ENCODE measurements around the gene MORN5.

The MORN5 gene

GRCh38 chr9:122201641-122202040, 41.9 kb downstream of the MORN5 start:
- no peaks in the 10 kb centered on the region for H3K36me3 Mint-ChIP-seq (ENCODE audit: low read depth)
- H3K4me3 Mint-ChIP-seq, result no peak overlapping the region
- peaks cover 6% of the 10 kb centered on the region for H3K27me3 Mint-ChIP-seq
- no peaks in the 10 kb centered on the region for H3K9me3 Mint-ChIP-seq
- H3K4me1 Mint-ChIP-seq (ENCODE audit: low read depth), result no peaks in the 10 kb centered on the region
- no peak overlapping the region for H3K27ac Mint-ChIP-seq
- no peak for DNase-seq

GRCh38 chr9:122202111-122202510, 42.4 kb downstream of the MORN5 start:
- no peak for DNase-seq
- Mint-ChIP-seq H3K4me1 (ENCODE audit: low read depth) (no peaks in the 10 kb centered on the region), H3K4me3 (no peak overlapping the region), H3K36me3 (ENCODE audit: low read depth) (no peaks in the 10 kb centered on the region), H3K9me3 (no peaks in the 10 kb centered on the region), H3K27me3 (peaks cover 4% of the 10 kb centered on the region), H3K27ac (no peak overlapping the region)

- no peak overlapping the region for H3K4me3 Mint-ChIP-seq
- no peak overlapping the region for H3K27ac Mint-ChIP-seq
- no peak for DNase-seq
- H3K36me3 Mint-ChIP-seq (ENCODE audit: low read depth), result no peaks in the 10 kb centered on the region
- no peaks in the 10 kb centered on the region for H3K4me1 Mint-ChIP-seq (ENCODE audit: low read depth)
- peaks cover 14% of the 10 kb centered on the region for H3K27me3 Mint-ChIP-seq
- no peaks in the 10 kb centered on the region for H3K9me3 Mint-ChIP-seq
These were observed 44.3 kb downstream of the MORN5 start for GRCh38 chr9:122204055-122204454.

- no peak overlapping the region for H3K27ac Mint-ChIP-seq
- no peak for DNase-seq
- no peak overlapping the region for H3K4me3 Mint-ChIP-seq
- H3K4me1 Mint-ChIP-seq (ENCODE audit: low read depth), result no peaks in the 10 kb centered on the region
- no peaks in the 10 kb centered on the region for H3K9me3 Mint-ChIP-seq
- H3K27me3 Mint-ChIP-seq, result peaks cover 18% of the 10 kb centered on the region
- H3K36me3 Mint-ChIP-seq (ENCODE audit: low read depth), result no peaks in the 10 kb centered on the region
These were observed 44.8 kb downstream of the MORN5 start for GRCh38 chr9:122204491-122204890.

- H3K27me3 Mint-ChIP-seq, result peaks cover 23% of the 10 kb centered on the region
- H3K36me3 Mint-ChIP-seq (ENCODE audit: low read depth), result no peaks in the 10 kb centered on the region
- H3K27ac Mint-ChIP-seq, result no peak overlapping the region
- no peak for DNase-seq
- H3K4me1 Mint-ChIP-seq (ENCODE audit: low read depth), result no peaks in the 10 kb centered on the region
- H3K9me3 Mint-ChIP-seq, result no peaks in the 10 kb centered on the region
- no peak overlapping the region for H3K4me3 Mint-ChIP-seq
These were observed 45.5 kb downstream of the MORN5 start for GRCh38 chr9:122205176-122205575.

GRCh38 chr9:122206118-122207046, 46.7 kb downstream of the MORN5 start:
- no peak overlapping the region for H3K27ac Mint-ChIP-seq
- DNase-seq, result no peak
- no peak overlapping the region for H3K4me3 Mint-ChIP-seq
- H3K4me1 Mint-ChIP-seq (ENCODE audit: low read depth), result no peaks in the 10 kb centered on the region
- peaks cover 33% of the 10 kb centered on the region for H3K27me3 Mint-ChIP-seq
- H3K36me3 Mint-ChIP-seq (ENCODE audit: low read depth), result no peaks in the 10 kb centered on the region
- no peaks in the 10 kb centered on the region for H3K9me3 Mint-ChIP-seq

- H3K4me1 Mint-ChIP-seq (ENCODE audit: low read depth), result no peaks in the 10 kb centered on the region
- no peak for DNase-seq
- no peak overlapping the region for H3K4me3 Mint-ChIP-seq
- H3K27me3 Mint-ChIP-seq, result peaks cover 40% of the 10 kb centered on the region
- no peaks in the 10 kb centered on the region for H3K9me3 Mint-ChIP-seq
- no peak overlapping the region for H3K27ac Mint-ChIP-seq
- H3K36me3 Mint-ChIP-seq (ENCODE audit: low read depth), result no peaks in the 10 kb centered on the region
These were observed 47.4 kb downstream of the MORN5 start for GRCh38 chr9:122207096-122207495.

- H3K9me3 Mint-ChIP-seq, result no peaks in the 10 kb centered on the region
- no peak for DNase-seq
- no peak overlapping the region for H3K4me3 Mint-ChIP-seq
- H3K36me3 Mint-ChIP-seq (ENCODE audit: low read depth), result no peaks in the 10 kb centered on the region
- peaks cover 10% of the 10 kb centered on the region for H3K4me1 Mint-ChIP-seq (ENCODE audit: low read depth)
- no peak overlapping the region for H3K27ac Mint-ChIP-seq
- H3K27me3 Mint-ChIP-seq, result peaks cover 60% of the 10 kb centered on the region
These were observed 49.7 kb downstream of the MORN5 start for GRCh38 chr9:122209451-122209850.

GRCh38 chr9:122212473-122213004, 52.8 kb downstream of the MORN5 start:
- H3K9me3 Mint-ChIP-seq, result no peaks in the 10 kb centered on the region
- peaks cover 11% of the 10 kb centered on the region for H3K4me1 Mint-ChIP-seq (ENCODE audit: low read depth)
- no peak overlapping the region for H3K4me3 Mint-ChIP-seq
- H3K27ac Mint-ChIP-seq, result no peak overlapping the region
- no peak for DNase-seq
- H3K27me3 Mint-ChIP-seq, result peaks cover 85% of the 10 kb centered on the region
- no peaks in the 10 kb centered on the region for H3K36me3 Mint-ChIP-seq (ENCODE audit: low read depth)

- peaks cover 85% of the 10 kb centered on the region for H3K27me3 Mint-ChIP-seq
- peak overlapping the region; percentile 4 for H3K4me3 Mint-ChIP-seq
- H3K27ac Mint-ChIP-seq, result no peak overlapping the region
- H3K4me1 Mint-ChIP-seq (ENCODE audit: low read depth), result peaks cover 17% of the 10 kb centered on the region
- no peaks in the 10 kb centered on the region for H3K9me3 Mint-ChIP-seq
- no peak for DNase-seq
- no peaks in the 10 kb centered on the region for H3K36me3 Mint-ChIP-seq (ENCODE audit: low read depth)
These were observed 53.4 kb downstream of the MORN5 start for GRCh38 chr9:122213102-122213588.

GRCh38 chr9:122213589-122214413, 54.1 kb downstream of the MORN5 start:
- DNase-seq, result peak; percentile 70
- Mint-ChIP-seq H3K4me1 (ENCODE audit: low read depth) (peaks cover 23% of the 10 kb centered on the region), H3K4me3 (peak overlapping the region; percentile 20), H3K36me3 (ENCODE audit: low read depth) (no peaks in the 10 kb centered on the region), H3K9me3 (no peaks in the 10 kb centered on the region), H3K27ac (no peak overlapping the region), H3K27me3 (peaks cover 89% of the 10 kb centered on the region)

- H3K4me3 Mint-ChIP-seq, result peak overlapping the region; percentile 18
- no peaks in the 10 kb centered on the region for H3K9me3 Mint-ChIP-seq
- no peak overlapping the region for H3K27ac Mint-ChIP-seq
- no peak for DNase-seq
- H3K27me3 Mint-ChIP-seq, result peaks cover 91% of the 10 kb centered on the region
- peaks cover 30% of the 10 kb centered on the region for H3K4me1 Mint-ChIP-seq (ENCODE audit: low read depth)
- no peaks in the 10 kb centered on the region for H3K36me3 Mint-ChIP-seq (ENCODE audit: low read depth)
These were observed 54.8 kb downstream of the MORN5 start for GRCh38 chr9:122214507-122214906.

GRCh38 chr9:122215663-122216062, 56.0 kb downstream of the MORN5 start:
- DNase-seq, result no peak
- Mint-ChIP-seq H3K27ac (no peak overlapping the region), H3K4me1 (ENCODE audit: low read depth) (peaks cover 39% of the 10 kb centered on the region), H3K4me3 (no peak overlapping the region), H3K9me3 (no peaks in the 10 kb centered on the region), H3K27me3 (peaks cover 95% of the 10 kb centered on the region), H3K36me3 (ENCODE audit: low read depth) (no peaks in the 10 kb centered on the region)

GRCh38 chr9:122216138-122216797, 56.6 kb downstream of the MORN5 start:
- DNase-seq, result no peak
- H3K4me3 Mint-ChIP-seq, result no peak overlapping the region
- H3K36me3 Mint-ChIP-seq (ENCODE audit: low read depth), result no peaks in the 10 kb centered on the region
- H3K4me1 Mint-ChIP-seq (ENCODE audit: low read depth), result peaks cover 39% of the 10 kb centered on the region
- H3K27ac Mint-ChIP-seq, result no peak overlapping the region
- peaks cover 94% of the 10 kb centered on the region for H3K27me3 Mint-ChIP-seq
- H3K9me3 Mint-ChIP-seq, result no peaks in the 10 kb centered on the region

All from activated T-cell treated with anti-CD3 and anti-CD28 coated beads, Interleukin-2, amount 50 U/mL, for 24 hours (primary cell).